Embryonic facial prominence (tissue), 1 donor: ENCODE measurements around the gene MYO10.
"Not testable (repeated sequence)": the region's sequence is repeated elsewhere in the genome, so short reads cannot be mapped to it uniquely, and the experiment has no call there.

Source experiments
- DNase-seq: peaks from one replicate; pipeline ENCODE4 v3.0.0-alpha.2; 2016; ENCODE audit errors: extremely low spot score

The MYO10 gene

GRCh38 chr5:16669776-16670175, 266.3 kb downstream of the MYO10 start:
- no peak for DNase-seq

- no peak for DNase-seq
Observed at GRCh38 chr5:16668631-16669030, 267.5 kb downstream of the MYO10 start.

- no peak for DNase-seq
Observed at GRCh38 chr5:16668194-16668593, 267.9 kb downstream of the MYO10 start.

GRCh38 chr5:16666883-16667398, 269.1 kb downstream of the MYO10 start:
- DNase-seq = no peak

GRCh38 chr5:16666130-16666882, 269.8 kb downstream of the MYO10 start:
- DNase-seq = no peak

GRCh38 chr5:16665601-16666000, 270.5 kb downstream of the MYO10 start:
- DNase-seq = no peak

GRCh38 chr5:16664368-16664767, 271.7 kb downstream of the MYO10 start:
- DNase-seq = no peak

GRCh38 chr5:16663840-16664239, 272.2 kb downstream of the MYO10 start:
- no peak for DNase-seq

- DNase-seq = no peak
Observed at GRCh38 chr5:16661713-16662112, 274.4 kb downstream of the MYO10 start.

- DNase-seq = no peak
Observed at GRCh38 chr5:16660982-16661381, 275.1 kb downstream of the MYO10 start.

GRCh38 chr5:16659536-16659935, 276.6 kb downstream of the MYO10 start:
- no peak for DNase-seq

GRCh38 chr5:16656561-16657191, 279.4 kb downstream of the MYO10 start:
- no peak for DNase-seq

GRCh38 chr5:16654647-16655334, 281.3 kb downstream of the MYO10 start:
- DNase-seq = no peak

GRCh38 chr5:16648739-16649138, 287.3 kb downstream of the MYO10 start:
- not testable (repeated sequence) for DNase-seq

GRCh38 chr5:16644301-16644889, 291.7 kb downstream of the MYO10 start:
- no peak for DNase-seq

- DNase-seq = no peak
Observed at GRCh38 chr5:16642867-16643266, 293.2 kb downstream of the MYO10 start.

GRCh38 chr5:16639206-16639605, 296.9 kb downstream of the MYO10 start:
- DNase-seq = no peak

GRCh38 chr5:16628376-16628775, 307.7 kb downstream of the MYO10 start:
- DNase-seq = no peak

- DNase-seq = no peak
Observed at GRCh38 chr5:16626696-16627264, 309.3 kb downstream of the MYO10 start.

- no peak for DNase-seq
Observed at GRCh38 chr5:16625096-16625495, 311.0 kb downstream of the MYO10 start.

- no peak for DNase-seq
Observed at GRCh38 chr5:16619136-16619535, 317.0 kb downstream of the MYO10 start.
